ENCODE data around the gene CAGE1.
"Not testable (repeated sequence)": the region's sequence is repeated elsewhere in the genome, so short reads cannot be mapped to it uniquely, and the experiment has no call there.

The CAGE1 gene

GRCh38 chr6:7335519-7335918, 54.0 kb downstream of the CAGE1 start:
- no peak for DNase-seq

- no peak for DNase-seq
Observed at GRCh38 chr6:7334685-7335084, 54.9 kb downstream of the CAGE1 start.

GRCh38 chr6:7332090-7332745, 57.3 kb downstream of the CAGE1 start:
- no peak for DNase-seq

- no peak for DNase-seq
Observed at GRCh38 chr6:7331452-7331851, 58.1 kb downstream of the CAGE1 start.

GRCh38 chr6:7328243-7328642, 61.3 kb downstream of the CAGE1 start:
- DNase-seq: no peak

GRCh38 chr6:7325750-7326149, 63.8 kb downstream of the CAGE1 start:
- DNase-seq: no peak

- no peak for DNase-seq
Observed at GRCh38 chr6:7324520-7324919, 65.0 kb downstream of the CAGE1 start.

GRCh38 chr6:7323074-7323473, 66.5 kb downstream of the CAGE1 start:
- no peak for DNase-seq

GRCh38 chr6:7321866-7322265, 67.7 kb downstream of the CAGE1 start:
- not testable (repeated sequence) for DNase-seq

- DNase-seq: not testable (repeated sequence)
Observed at GRCh38 chr6:7319406-7319805, 70.1 kb downstream of the CAGE1 start.

- DNase-seq: no peak
Observed at GRCh38 chr6:7317538-7317937, 72.0 kb downstream of the CAGE1 start.

- no peak for DNase-seq
Observed at GRCh38 chr6:7316658-7317533, 72.6 kb downstream of the CAGE1 start.

GRCh38 chr6:7315948-7316365, 73.6 kb downstream of the CAGE1 start:
- DNase-seq: no peak

- DNase-seq: not testable (repeated sequence)
Observed at GRCh38 chr6:7315087-7315947, 74.2 kb downstream of the CAGE1 start.

- no peak for DNase-seq
Observed at GRCh38 chr6:7314414-7314813, 75.1 kb downstream of the CAGE1 start.

- DNase-seq: no peak
Observed at GRCh38 chr6:7313505-7314165, 75.9 kb downstream of the CAGE1 start.

- peak; percentile 92 for DNase-seq
Observed at GRCh38 chr6:7312616-7313504, 76.7 kb downstream of the CAGE1 start, which contains the start of gene SSR1. Gene SSR1, minus strand, starts transcription at chr6:7313199. Its CDS starts 79 bp downstream, at chr6:7313120.

GRCh38 chr6:7311917-7312615, 77.5 kb downstream of the CAGE1 start:
- DNase-seq: peak; percentile 7

GRCh38 chr6:7311176-7311575, 78.4 kb downstream of the CAGE1 start:
- DNase-seq: no peak

GRCh38 chr6:7309050-7309449, 80.5 kb downstream of the CAGE1 start:
- DNase-seq: no peak

GRCh38 chr6:7307533-7307932, 82.0 kb downstream of the CAGE1 start:
- DNase-seq: no peak

Data from kidney glomerular epithelial cell (primary cell).